Gastrocnemius medialis (tissue), 4 donors: ENCODE measurements around the gene RHOJ.

Experiments
- CTCF ChIP-seq, 5 experiments: fragments of 450-650 bp in 3 of 5; fragments of 200-600 bp in 2 of 5; sonication (generic) in 2 of 5; IDR thresholded peaks in 4 of 5; conservative IDR thresholded peaks in 1 of 5; 1 replicate in 4 of 5; 2 replicates in 1 of 5; pipeline ENCODE4 v1.5.1; 2016 to 2019; ENCODE audit warnings: antibody characterized with exemption in 5 of 5, mild to moderate bottlenecking in 3 of 5, moderate library complexity in 3 of 5
- POLR2A ChIP-seq, 2 donors: fragments of 450-650 bp; IDR thresholded peaks; one replicate each; pipeline ENCODE4 v1.6.1; 2017; ENCODE audit warnings: antibody characterized with exemption in 2 of 2, mild to moderate bottlenecking in 2 of 2, moderate library complexity in 2 of 2

- TF ChIP-seq POLR2A (IDR thresholded peaks at IDR 0.05) (no peak), CTCF (IDR thresholded peaks at IDR 0.05 in 4 of 5, conservative IDR thresholded peaks at IDR 0.05 in 1 of 5) (no peak)
Measured at GRCh38 chr14:63269561-63270225, 65.5 kb downstream of the RHOJ start.
